ENCODE results near the gene NUCB2.

The NUCB2 gene

GRCh38 chr11:17286332-17286731, 9.8 kb downstream of the NUCB2 start:
- DNase-seq (no peak), ATAC-seq (no peak)
- peak overlapping the region; percentile 59 for H3K27ac Mint-ChIP-seq
- H3K4me3 Mint-ChIP-seq = no peak overlapping the region
- no peaks in the 10 kb centered on the region for H3K27me3 Mint-ChIP-seq
- peaks cover 37% of the 10 kb centered on the region for H3K36me3 Mint-ChIP-seq (ENCODE audit: low read depth)
- no peaks in the 10 kb centered on the region for H3K9me3 Mint-ChIP-seq
- peaks cover 59% of the 10 kb centered on the region for H3K4me1 Mint-ChIP-seq

- Mint-ChIP-seq H3K27ac (no peak overlapping the region), H3K36me3 (ENCODE audit: low read depth) (peaks cover 36% of the 10 kb centered on the region), H3K4me3 (no peak overlapping the region), H3K4me1 (peaks cover 56% of the 10 kb centered on the region), H3K27me3 (no peaks in the 10 kb centered on the region), H3K9me3 (no peaks in the 10 kb centered on the region)
- DNase-seq (no peak), ATAC-seq (no peak)
Measured at GRCh38 chr11:17287058-17287457, 10.5 kb downstream of the NUCB2 start.

GRCh38 chr11:17291710-17292109, 15.2 kb downstream of the NUCB2 start:
- H3K27me3 Mint-ChIP-seq = no peaks in the 10 kb centered on the region
- H3K4me1 Mint-ChIP-seq = peaks cover 50% of the 10 kb centered on the region

GRCh38 chr11:17293311-17293710, 16.8 kb downstream of the NUCB2 start:
- no peaks in the 10 kb centered on the region for H3K27me3 Mint-ChIP-seq
- H3K9me3 Mint-ChIP-seq = no peaks in the 10 kb centered on the region
- ATAC-seq = no peak
- no peak overlapping the region for H3K4me3 Mint-ChIP-seq
- H3K36me3 Mint-ChIP-seq (ENCODE audit: low read depth) = peaks cover 26% of the 10 kb centered on the region
- H3K27ac Mint-ChIP-seq = peak overlapping the region; percentile 15
- no peak for DNase-seq
- H3K4me1 Mint-ChIP-seq = peaks cover 61% of the 10 kb centered on the region

More at GRCh38 chr11:17291710-17292109, 15.2 kb downstream of the NUCB2 start:
- Mint-ChIP-seq H3K9me3 (no peaks in the 10 kb centered on the region), H3K4me3 (no peak overlapping the region), H3K27ac (no peak overlapping the region), H3K36me3 (ENCODE audit: low read depth) (peaks cover 32% of the 10 kb centered on the region)
- no peak for DNase-seq
- ATAC-seq = no peak

- no peak for DNase-seq
- Mint-ChIP-seq H3K27ac (peak overlapping the region; percentile 15), H3K27me3 (no peaks in the 10 kb centered on the region), H3K36me3 (ENCODE audit: low read depth) (peaks cover 29% of the 10 kb centered on the region), H3K4me3 (no peak overlapping the region), H3K4me1 (peaks cover 66% of the 10 kb centered on the region), H3K9me3 (no peaks in the 10 kb centered on the region)
- peak; percentile 56 for ATAC-seq
Measured at GRCh38 chr11:17294033-17294432, 17.5 kb downstream of the NUCB2 start.

GRCh38 chr11:17296852-17297559, 20.5 kb downstream of the NUCB2 start:
- H3K27ac Mint-ChIP-seq = peak overlapping the region; percentile 70
- peak overlapping the region; percentile 63 for H3K4me3 Mint-ChIP-seq
- H3K27me3 Mint-ChIP-seq = no peaks in the 10 kb centered on the region
- H3K36me3 Mint-ChIP-seq (ENCODE audit: low read depth) = peaks cover 33% of the 10 kb centered on the region
- DNase-seq (no peak), ATAC-seq (peak; percentile 76)
- peaks cover 55% of the 10 kb centered on the region for H3K4me1 Mint-ChIP-seq
- H3K9me3 Mint-ChIP-seq = no peaks in the 10 kb centered on the region

GRCh38 chr11:17298302-17298701, 21.8 kb downstream of the NUCB2 start:
- DNase-seq (no peak), ATAC-seq (peak; percentile 92)
- no peaks in the 10 kb centered on the region for H3K27me3 Mint-ChIP-seq
- peaks cover 30% of the 10 kb centered on the region for H3K36me3 Mint-ChIP-seq (ENCODE audit: low read depth)
- peak overlapping the region; percentile 57 for H3K27ac Mint-ChIP-seq
- no peaks in the 10 kb centered on the region for H3K9me3 Mint-ChIP-seq
- peaks cover 46% of the 10 kb centered on the region for H3K4me1 Mint-ChIP-seq
- no peak overlapping the region for H3K4me3 Mint-ChIP-seq

GRCh38 chr11:17300372-17300771, 23.8 kb downstream of the NUCB2 start:
- Mint-ChIP-seq H3K27ac (no peak overlapping the region), H3K36me3 (ENCODE audit: low read depth) (peaks cover 29% of the 10 kb centered on the region)

GRCh38 chr11:17313349-17314231, 37.1 kb downstream of the NUCB2 start:
- no peak overlapping the region for H3K4me3 Mint-ChIP-seq
- H3K27me3 Mint-ChIP-seq = no peaks in the 10 kb centered on the region
- no peak overlapping the region for H3K27ac Mint-ChIP-seq
- H3K36me3 Mint-ChIP-seq (ENCODE audit: low read depth) = peaks cover 27% of the 10 kb centered on the region
- ATAC-seq = no peak
- no peaks in the 10 kb centered on the region for H3K4me1 Mint-ChIP-seq
- no peak for DNase-seq
- H3K9me3 Mint-ChIP-seq = no peaks in the 10 kb centered on the region

More at GRCh38 chr11:17300372-17300771, 23.8 kb downstream of the NUCB2 start:
- DNase-seq = no peak
- no peaks in the 10 kb centered on the region for H3K9me3 Mint-ChIP-seq
- no peak overlapping the region for H3K4me3 Mint-ChIP-seq
- no peak for ATAC-seq
- peaks cover 30% of the 10 kb centered on the region for H3K4me1 Mint-ChIP-seq
- H3K27me3 Mint-ChIP-seq = no peaks in the 10 kb centered on the region

GRCh38 chr11:17314232-17314547, 37.7 kb downstream of the NUCB2 start:
- Mint-ChIP-seq H3K4me3 (no peak overlapping the region), H3K27ac (no peak overlapping the region), H3K9me3 (no peaks in the 10 kb centered on the region), H3K27me3 (no peaks in the 10 kb centered on the region), H3K4me1 (no peaks in the 10 kb centered on the region), H3K36me3 (ENCODE audit: low read depth) (peaks cover 30% of the 10 kb centered on the region)
- no peak for DNase-seq
- ATAC-seq = no peak

GRCh38 chr11:17314904-17315426, 38.4 kb downstream of the NUCB2 start:
- ATAC-seq = peak; percentile 69
- no peak overlapping the region for H3K27ac Mint-ChIP-seq
- DNase-seq = no peak
- peaks cover 33% of the 10 kb centered on the region for H3K36me3 Mint-ChIP-seq (ENCODE audit: low read depth)
- H3K9me3 Mint-ChIP-seq = no peaks in the 10 kb centered on the region
- H3K27me3 Mint-ChIP-seq = no peaks in the 10 kb centered on the region
- H3K4me3 Mint-ChIP-seq = no peak overlapping the region
- H3K4me1 Mint-ChIP-seq = no peaks in the 10 kb centered on the region

- H3K36me3 Mint-ChIP-seq (ENCODE audit: low read depth) = peaks cover 33% of the 10 kb centered on the region
Measured at GRCh38 chr11:17328871-17329494, 52.4 kb downstream of the NUCB2 start.

GRCh38 chr11:17331669-17332068, 55.1 kb downstream of the NUCB2 start:
- peaks cover 24% of the 10 kb centered on the region for H3K36me3 Mint-ChIP-seq (ENCODE audit: low read depth)
- no peak for DNase-seq
- H3K9me3 Mint-ChIP-seq = no peaks in the 10 kb centered on the region
- H3K27me3 Mint-ChIP-seq = no peaks in the 10 kb centered on the region
- H3K27ac Mint-ChIP-seq = no peak overlapping the region
- H3K4me3 Mint-ChIP-seq = no peak overlapping the region
- peaks cover 11% of the 10 kb centered on the region for H3K4me1 Mint-ChIP-seq
- no peak for ATAC-seq

More at GRCh38 chr11:17328871-17329494, 52.4 kb downstream of the NUCB2 start:
- no peaks in the 10 kb centered on the region for H3K27me3 Mint-ChIP-seq
- no peak overlapping the region for H3K4me3 Mint-ChIP-seq
- H3K4me1 Mint-ChIP-seq = peaks cover 7% of the 10 kb centered on the region
- no peaks in the 10 kb centered on the region for H3K9me3 Mint-ChIP-seq
- no peak overlapping the region for H3K27ac Mint-ChIP-seq
- no peak for DNase-seq
- no peak for ATAC-seq

GRCh38 chr11:17333799-17334586, 57.5 kb downstream of the NUCB2 start:
- no peak overlapping the region for H3K4me3 Mint-ChIP-seq
- H3K36me3 Mint-ChIP-seq (ENCODE audit: low read depth) = peaks cover 21% of the 10 kb centered on the region
- no peaks in the 10 kb centered on the region for H3K27me3 Mint-ChIP-seq
- ATAC-seq = no peak
- DNase-seq = no peak
- peaks cover 9% of the 10 kb centered on the region for H3K4me1 Mint-ChIP-seq
- H3K27ac Mint-ChIP-seq = no peak overlapping the region
- H3K9me3 Mint-ChIP-seq = no peaks in the 10 kb centered on the region
